GM12875 (cell line): Measurements from ENCODE around the gene ZBTB2.

Experiments used
- H3K4me3 ChIP-seq: one replicate; pipeline ENCODE4 v1.5.1; 2011; ENCODE audit warnings: low read depth, low read length, control low read depth
- CTCF ChIP-seq: IDR thresholded peaks from 2 replicates; pipeline ENCODE4 v1.5.1; 2011; ENCODE audit warnings: low read depth, mild to moderate bottlenecking, control low read depth, inconsistent platforms, low read length, moderate library complexity, borderline replicate concordance; ENCODE audit not compliant: insufficient read depth

ZBTB2 gene

GRCh38 chr6:151327101-151327500 lies 64.3 kb downstream of the ZBTB2 start:
- TF ChIP-seq CTCF: no peak
- no peak overlapping the region for H3K4me3 ChIP-seq

GRCh38 chr6:151326116-151326825 lies 65.1 kb downstream of the ZBTB2 start:
- no peak overlapping the region for H3K4me3 ChIP-seq
- TF ChIP-seq CTCF: no peak

GRCh38 chr6:151325075-151326050 lies 66.0 kb downstream of the ZBTB2 start:
- no peak overlapping the region for H3K4me3 ChIP-seq
- TF ChIP-seq CTCF: no peak

GRCh38 chr6:151324488-151324825 lies 66.9 kb downstream of the ZBTB2 start:
- no peak for TF ChIP-seq CTCF
- no peak overlapping the region for H3K4me3 ChIP-seq

GRCh38 chr6:151323791-151324487 lies 67.4 kb downstream of the ZBTB2 start:
- TF ChIP-seq CTCF: peak; percentile 92
- no peak overlapping the region for H3K4me3 ChIP-seq

GRCh38 chr6:151322570-151322969 lies 68.8 kb downstream of the ZBTB2 start:
- no peak for TF ChIP-seq CTCF
- no peak overlapping the region for H3K4me3 ChIP-seq
